Left lung (tissue), 10 donors: Measurements from ENCODE around the gene GDPD4. TPM values are rescaled to one million over a fixed set of nuclear protein-coding genes. Genes with fewer than 3 reads are reported as not detected.

Source experiments
- ATAC-seq: fragments of 200-7000 bp; cut with Tn5 transposase; one replicate; pipeline ENCODE4 v1.9.1; 2020; ENCODE audit warnings: moderate library complexity
- DNase-seq, 4 donors: peaks; one replicate each; pipeline ENCODE4 v3.0.0-alpha.2; 2013 to 2020
- H3K27ac ChIP-seq, 2 donors: fragments of 200-600 bp; sonication (generic) in 1 of 2; one replicate each; pipeline versions ENCODE4 v1.5.0 to v1.8.0; 2020 to 2021
- H3K27me3 ChIP-seq, 2 donors: fragments of 200-600 bp; sonication (generic) in 1 of 2; one replicate each; pipeline versions ENCODE4 v1.5.0 to v1.8.0; 2020 to 2021
- H3K36me3 ChIP-seq, 2 donors: fragments of 200-600 bp; sonication (generic) in 1 of 2; one replicate each; pipeline versions ENCODE4 v1.5.0 to v1.8.0; 2020 to 2021
- H3K4me1 ChIP-seq, 2 donors: fragments of 200-600 bp; one replicate each; pipeline ENCODE4 v1.8.0; 2021
- H3K4me3 ChIP-seq, 2 donors: fragments of 200-600 bp; sonication (generic) in 1 of 2; one replicate each; pipeline versions ENCODE4 v1.5.0 to v1.8.0; 2020 to 2021; ENCODE audit warnings: mild to moderate bottlenecking in 1 of 2
- H3K9me3 ChIP-seq, 2 donors: fragments of 200-600 bp; sonication (generic) in 1 of 2; one replicate each; pipeline versions ENCODE4 v1.5.0 to v1.8.0; 2020 to 2021
- CTCF ChIP-seq, 2 donors: fragments of 200-600 bp; sonication (generic) in 1 of 2; IDR thresholded peaks; one replicate each; pipeline versions ENCODE4 v1.5.0 to v1.8.0; 2021; ENCODE audit warnings: antibody characterized with exemption in 2 of 2
- intact Hi-C, 2 donors: fragments of 100-400 bp; cut with DNase I; formaldehyde crosslinking; loops; one replicate each; pipeline versions ENCODE4 v1.11.2 to v1.14.2; 2022
- polyA plus RNA-seq, 6 donors: library from polyadenylated mRNA; unstranded; fragments of 120-200 nt; gene quantifications; one replicate each; pipeline ENCODE4 v1.2.1, GENCODE V29; 2013; ENCODE audit not compliant: insufficient read length in 6 of 6
- total RNA-seq, 2 donors: library from RNA; stranded (reverse); fragmentation: NEBNext Ultra II Directional; extraction: Animal tissue kit (Norgen Biotek cat#: 25700); gene quantifications; one replicate each; pipeline ENCODE4 v1.2.1, GENCODE V29; 2021
- donor health status: DM: no; HTN: yes; CAD: no.
- donor health status: DM: no; HTN: no; CAD: no.

Gene GDPD4
- total and polyA plus RNA-seq, 8 donors = 0.34 to 0.78 (median 0.55) TPM; not detected in 2

GRCh38 chr11:77200351-77201268, 100.9 kb downstream of the GDPD4 start:
- DNase-seq (no peak), ATAC-seq (no peak)
- no peak overlapping the region for H3K4me3 ChIP-seq
- H3K4me1 ChIP-seq = no peaks in the 10 kb centered on the region
- TF ChIP-seq CTCF (IDR thresholded peaks at IDR 0.05) = no peak
- no peaks in the 10 kb centered on the region for H3K27me3 ChIP-seq
- H3K9me3 ChIP-seq = no peaks in the 10 kb centered on the region
- no peaks in the 10 kb centered on the region for H3K36me3 ChIP-seq
- no peak overlapping the region for H3K27ac ChIP-seq
- intact Hi-C loops = no loop called here

- no peak overlapping the region for H3K4me3 ChIP-seq
- no peak for TF ChIP-seq CTCF (IDR thresholded peaks at IDR 0.05)
- no peaks in the 10 kb centered on the region for H3K27me3 ChIP-seq
- no peak overlapping the region for H3K27ac ChIP-seq
- ATAC-seq (no peak), DNase-seq (peak in 2 of 4 donors; percentile 1 to 26)
- H3K36me3 ChIP-seq = no peaks in the 10 kb centered on the region
- H3K9me3 ChIP-seq = no peaks in the 10 kb centered on the region
- intact Hi-C loops = loop anchor here in 1 of 2 donors (5.0 kb wide), 1 partner anchor 343 kb away; no protein-coding TSS in a partner anchor
- H3K4me1 ChIP-seq = no peaks in the 10 kb centered on the region
These were observed 102.2 kb downstream of the GDPD4 start for GRCh38 chr11:77199137-77199745.

- no peak overlapping the region for H3K27ac ChIP-seq
- peak in 1 of 4 donors; percentile 28 for DNase-seq
- intact Hi-C loops = loop anchor here in 1 of 2 donors (5.0 kb wide), 1 partner anchor 344 kb away; no protein-coding TSS in a partner anchor
- no peaks in the 10 kb centered on the region for H3K9me3 ChIP-seq
- no peak overlapping the region for H3K4me3 ChIP-seq
- no peak for TF ChIP-seq CTCF (IDR thresholded peaks at IDR 0.05)
- H3K36me3 ChIP-seq = no peaks in the 10 kb centered on the region
- no peaks in the 10 kb centered on the region for H3K27me3 ChIP-seq
- H3K4me1 ChIP-seq = no peaks in the 10 kb centered on the region
- ATAC-seq = no peak
These were observed 103.0 kb downstream of the GDPD4 start for GRCh38 chr11:77198440-77198849.

- intact Hi-C loops = loop anchor here in 1 of 2 donors (5.0 kb wide), 1 partner anchor 345 kb away; no protein-coding TSS in a partner anchor
- no peak overlapping the region for H3K4me3 ChIP-seq
- no peaks in the 10 kb centered on the region for H3K36me3 ChIP-seq
- H3K27me3 ChIP-seq = no peaks in the 10 kb centered on the region
- H3K9me3 ChIP-seq = no peaks in the 10 kb centered on the region
- no peak for TF ChIP-seq CTCF (IDR thresholded peaks at IDR 0.05)
- H3K27ac ChIP-seq = no peak overlapping the region
- DNase-seq = peak in 1 of 4 donors; percentile 28
- ATAC-seq = no peak
- no peaks in the 10 kb centered on the region for H3K4me1 ChIP-seq
These were observed 103.7 kb downstream of the GDPD4 start for GRCh38 chr11:77197626-77198320.
